Amygdala (tissue), 56 donors: ENCODE data around the gene PARD3B.

Source experiments
- DNase-seq, 56 donors: peaks; one replicate each; lab custom pipeline; 2025; lab: John Stamatoyannopoulos, UW

PARD3B gene

GRCh38 chr2:204645018-204645773 is 99.9 kb downstream of the PARD3B start:
- no peak for DNase-seq

- no peak for DNase-seq
These were observed 102.4 kb downstream of the PARD3B start for GRCh38 chr2:204647626-204648025.

DNA sequence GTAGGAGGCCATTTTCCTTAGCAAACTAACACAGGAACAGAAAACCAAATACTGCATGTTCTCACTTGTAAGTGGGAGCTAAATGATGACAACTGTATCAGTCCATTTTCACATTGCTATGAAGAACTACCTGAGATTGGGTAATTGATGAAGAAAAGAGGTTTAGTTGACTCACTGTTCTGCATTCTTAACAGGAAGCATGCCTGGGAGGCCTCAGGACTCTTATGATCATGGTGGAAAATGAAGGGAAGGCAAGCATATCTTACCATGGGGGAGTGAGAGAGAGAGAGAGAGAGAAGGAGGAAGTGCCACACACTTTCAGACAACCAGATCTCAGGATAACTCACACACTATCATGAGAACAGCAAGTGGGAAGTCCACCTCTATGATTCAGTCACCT is 105.3 kb downstream of the PARD3B start:
- DNase-seq: no peak

DNA sequence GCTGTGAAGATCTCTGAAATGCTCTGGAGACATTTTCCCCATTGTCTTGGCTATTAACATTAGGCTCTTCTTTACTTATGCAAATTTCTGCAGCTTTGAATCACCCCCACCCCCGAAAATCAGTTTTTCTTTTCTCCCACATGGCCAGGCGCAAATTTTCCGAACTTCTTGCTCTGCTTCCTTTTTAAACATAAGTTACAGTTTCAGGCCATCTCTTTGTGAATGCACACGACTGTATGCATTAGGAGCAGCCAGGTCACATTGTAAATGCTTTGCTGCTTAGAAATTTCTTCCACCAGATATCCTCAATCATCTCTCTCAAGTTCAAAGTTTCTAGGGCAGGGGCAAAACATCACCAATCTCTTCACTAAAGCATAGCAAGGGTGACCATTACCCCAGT is 106.8 kb downstream of the PARD3B start:
- no peak for DNase-seq

DNA sequence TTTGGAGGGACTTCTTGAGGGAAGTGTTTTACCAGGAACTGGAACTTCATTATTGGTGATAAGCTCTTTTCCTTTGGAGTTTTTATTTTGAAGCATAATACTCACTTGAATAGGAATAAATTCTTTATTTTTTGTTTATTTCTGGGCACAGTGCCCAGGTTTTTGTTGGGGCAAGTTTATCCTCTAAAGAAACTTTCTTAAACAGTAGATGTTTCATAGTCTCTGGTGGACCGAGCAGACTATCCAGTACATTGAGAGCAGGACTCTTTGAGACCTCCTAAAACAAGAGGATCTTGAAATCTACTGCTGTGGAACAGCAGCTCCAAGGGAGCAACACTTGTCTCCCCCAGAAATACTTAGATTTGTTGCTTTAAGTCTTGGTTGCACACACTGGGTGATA is 109.4 kb downstream of the PARD3B start:
- DNase-seq: no peak

GRCh38 chr2:204655101-204655500 is 109.8 kb downstream of the PARD3B start:
- no peak for DNase-seq

DNA sequence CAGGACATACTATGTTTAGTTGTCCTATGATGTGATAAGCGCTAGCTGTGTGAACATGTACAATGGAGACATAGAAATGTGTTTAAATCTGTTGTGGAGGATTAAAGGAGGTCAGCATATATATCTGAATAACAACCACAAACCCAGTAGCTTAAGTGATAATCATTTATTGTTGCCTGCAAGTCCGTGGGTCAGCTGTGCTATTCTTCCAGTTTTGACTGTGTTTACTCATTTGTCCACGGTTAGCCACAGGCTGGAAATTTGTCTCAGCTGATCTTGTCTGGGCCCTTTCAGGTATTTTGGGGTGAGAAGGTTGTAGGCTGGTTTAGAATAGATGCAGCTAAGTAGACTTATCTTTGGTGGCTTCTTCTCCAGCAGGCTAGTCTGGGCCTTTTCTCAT is 110.4 kb downstream of the PARD3B start:
- DNase-seq: no peak

DNA sequence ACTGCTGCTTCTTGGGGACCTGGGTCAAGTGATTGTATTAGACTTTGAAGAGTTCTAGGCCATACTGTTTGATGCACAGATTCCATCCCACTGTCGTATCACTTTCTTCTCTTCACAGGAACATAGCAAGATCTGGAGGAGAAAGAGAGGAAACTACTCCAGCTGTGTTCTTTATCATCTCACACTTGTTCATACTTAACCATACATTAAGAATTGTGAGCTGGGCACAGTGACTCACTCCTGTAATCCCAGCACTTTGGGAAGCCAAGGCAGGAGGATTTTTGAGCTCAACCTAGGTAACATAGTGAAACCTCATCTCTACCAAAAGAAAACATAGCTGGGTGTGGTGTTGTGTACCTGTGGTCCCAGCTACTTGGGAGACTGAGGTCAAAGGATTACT is 111.7 kb downstream of the PARD3B start:
- DNase-seq: no peak

DNA sequence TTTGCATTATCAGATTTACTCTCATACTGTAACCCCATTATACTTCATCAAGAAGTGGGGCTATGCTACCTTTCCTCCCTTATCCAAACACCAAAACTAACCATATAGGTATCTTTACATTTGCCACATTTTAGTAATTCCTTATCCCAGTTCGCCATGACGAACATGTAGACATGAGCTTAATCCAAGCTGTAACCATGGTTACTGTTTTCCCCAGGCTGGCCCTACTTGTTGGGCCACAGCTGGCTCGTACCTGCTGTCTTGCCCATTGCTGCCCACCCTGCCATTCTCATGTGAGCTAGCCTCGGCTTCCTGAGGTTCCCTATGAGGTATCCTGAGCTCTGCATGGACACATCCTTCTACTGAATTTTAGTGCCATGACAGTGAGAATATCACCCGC is 117.7 kb downstream of the PARD3B start:
- no peak for DNase-seq

GRCh38 chr2:204663816-204664425 is 118.6 kb downstream of the PARD3B start:
- no peak for DNase-seq

GRCh38 chr2:204664708-204665121 is 119.4 kb downstream of the PARD3B start:
- no peak for DNase-seq

GRCh38 chr2:204665207-204665606 is 119.9 kb downstream of the PARD3B start:
- no peak for DNase-seq

- DNase-seq: no peak
These were observed 120.5 kb downstream of the PARD3B start for GRCh38 chr2:204665771-204666170.

DNA sequence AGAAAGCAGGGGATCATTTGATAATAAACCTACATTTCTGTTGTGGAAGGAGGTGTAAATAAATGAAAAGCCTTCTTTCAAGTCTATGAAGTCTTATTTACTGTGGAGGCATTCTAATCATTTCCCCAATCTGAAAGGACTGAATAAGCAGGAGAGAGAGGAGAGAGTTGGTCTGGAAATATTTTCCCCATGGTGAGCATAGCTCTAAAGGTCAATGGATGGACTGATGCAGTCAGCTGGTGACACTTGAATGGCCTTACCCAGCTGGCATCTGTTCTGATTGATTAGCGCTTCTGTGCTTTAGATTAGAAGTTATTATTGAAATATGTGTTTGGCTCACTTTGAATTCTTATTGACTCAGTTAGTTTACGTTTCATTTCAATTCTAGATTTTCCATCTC is 122.7 kb downstream of the PARD3B start:
- no peak for DNase-seq

DNA sequence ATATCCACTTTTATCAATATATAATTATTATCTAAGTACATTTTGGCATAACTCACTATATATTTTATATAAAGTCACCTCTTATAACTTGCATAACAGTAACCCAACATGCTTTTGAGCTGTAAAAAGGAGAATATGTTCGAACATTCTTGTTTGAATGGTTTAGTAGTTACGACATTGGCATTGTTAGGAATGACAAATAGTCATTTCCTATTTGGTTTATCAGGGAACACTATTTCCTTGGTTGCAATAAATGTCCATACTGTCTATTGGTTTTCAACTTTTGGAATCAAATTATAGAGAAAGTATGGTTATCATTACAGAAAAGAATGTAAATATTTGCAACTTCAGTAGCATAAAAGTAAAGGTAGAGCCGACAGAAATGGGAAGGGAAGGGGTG is 124.1 kb downstream of the PARD3B start:
- no peak for DNase-seq

GRCh38 chr2:204670124-204670523 is 124.8 kb downstream of the PARD3B start:
- no peak for DNase-seq

DNA sequence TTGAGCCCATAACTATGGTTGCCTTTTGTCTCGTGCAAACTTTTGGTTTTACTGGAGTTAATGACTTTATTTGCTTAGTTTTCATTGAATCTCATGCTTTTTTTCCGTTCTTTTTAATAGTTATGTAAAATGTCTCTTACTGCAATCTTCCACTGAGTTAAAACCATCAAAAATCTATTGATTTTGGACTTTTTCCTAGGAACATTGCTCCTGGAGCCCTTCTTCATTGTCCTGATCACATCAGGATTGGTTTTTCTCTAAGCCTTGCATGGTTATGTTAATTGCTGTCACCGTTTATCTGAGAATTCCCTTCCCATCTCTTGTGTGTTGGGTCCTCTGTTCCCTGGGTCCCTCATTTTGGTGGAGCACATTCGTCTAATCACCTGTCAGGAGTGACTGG is 125.5 kb downstream of the PARD3B start:
- no peak for DNase-seq

GRCh38 chr2:204672772-204673171 is 127.5 kb downstream of the PARD3B start:
- DNase-seq: no peak

- no peak for DNase-seq
These were observed 128.6 kb downstream of the PARD3B start for GRCh38 chr2:204673877-204674276.

- DNase-seq: no peak
These were observed 132.8 kb downstream of the PARD3B start for GRCh38 chr2:204678031-204678430.

GRCh38 chr2:204680576-204680975 is 135.3 kb downstream of the PARD3B start:
- DNase-seq: no peak

GRCh38 chr2:204681412-204681811 is 136.1 kb downstream of the PARD3B start:
- DNase-seq: no peak
